ENCODE results near the gene PRPS2.

- no peak for TF ChIP-seq POLR2A (IDR thresholded peaks at IDR 0.05; ENCODE audit: low read depth, low read length)
- TF ChIP-seq, protein P1, sequence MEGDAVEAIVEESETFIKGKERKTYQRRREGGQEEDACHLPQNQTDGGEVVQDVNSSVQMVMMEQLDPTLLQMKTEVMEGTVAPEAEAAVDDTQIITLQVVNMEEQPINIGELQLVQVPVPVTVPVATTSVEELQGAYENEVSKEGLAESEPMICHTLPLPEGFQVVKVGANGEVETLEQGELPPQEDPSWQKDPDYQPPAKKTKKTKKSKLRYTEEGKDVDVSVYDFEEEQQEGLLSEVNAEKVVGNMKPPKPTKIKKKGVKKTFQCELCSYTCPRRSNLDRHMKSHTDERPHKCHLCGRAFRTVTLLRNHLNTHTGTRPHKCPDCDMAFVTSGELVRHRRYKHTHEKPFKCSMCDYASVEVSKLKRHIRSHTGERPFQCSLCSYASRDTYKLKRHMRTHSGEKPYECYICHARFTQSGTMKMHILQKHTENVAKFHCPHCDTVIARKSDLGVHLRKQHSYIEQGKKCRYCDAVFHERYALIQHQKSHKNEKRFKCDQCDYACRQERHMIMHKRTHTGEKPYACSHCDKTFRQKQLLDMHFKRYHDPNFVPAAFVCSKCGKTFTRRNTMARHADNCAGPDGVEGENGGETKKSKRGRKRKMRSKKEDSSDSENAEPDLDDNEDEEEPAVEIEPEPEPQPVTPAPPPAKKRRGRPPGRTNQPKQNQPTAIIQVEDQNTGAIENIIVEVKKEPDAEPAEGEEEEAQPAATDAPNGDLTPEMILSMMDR (IDR thresholded peaks at IDR 0.05; ENCODE audit: extremely low read depth in 1 of 2, insufficient read depth in 1 of 2, low read depth in 1 of 2, low read length in 2 of 2) = no peak
- no peak for TF ChIP-seq JUN (IDR thresholded peaks at IDR 0.05; ENCODE audit: borderline replicate concordance, insufficient read depth, insufficient read length, low read depth)
- TF ChIP-seq MYC (IDR thresholded peaks at IDR 0.05; ENCODE audit: low read depth, low read length) = no peak
- no peak for TF ChIP-seq POLR2AphosphoS5 (IDR thresholded peaks at IDR 0.05; ENCODE audit: insufficient read depth, low read depth, low read length)
Observed at GRCh38 chrX:12753366-12753765, 37.8 kb upstream of the PRPS2 start.

Data from endothelial cell of umbilical vein (primary cell).